Measurements from ENCODE around the gene NTSR2.

- TF ChIP-seq CTCF (IDR thresholded peaks at IDR 0.05; ENCODE audit: insufficient read depth, low read depth, low read length) = no peak
- no peak for TF ChIP-seq EZH2 (IDR thresholded peaks at IDR 0.05; ENCODE audit: insufficient read depth, low read length)
Observed at GRCh38 chr2:11711751-11712150, 41.8 kb upstream of the NTSR2 start.
